Thoracic aorta (tissue), 2 donors: ENCODE data around the gene PLAAT3. TPM values are rescaled to one million over a fixed set of nuclear protein-coding genes. Genes with fewer than 3 reads are reported as not detected.
A peak's percentile ranks its signal among the peaks of the same experiment; 100 is the strongest.
"Not testable (repeated sequence)": the region's sequence is repeated elsewhere in the genome, so short reads cannot be mapped to it uniquely, and the experiment has no call there.

ENCODE experiments used
- ATAC-seq: fragments of 150-250 bp; one replicate; pipeline ENCODE4 v1.8.0; 2017; ENCODE audit warnings: low read depth; ENCODE audit not compliant: insufficient number of reproducible peaks, low FRiP score
- DNase-seq: peaks from one replicate; pipeline ENCODE4 v3.0.0-alpha.2; 2020; ENCODE audit warnings: low spot score
- H3K27ac ChIP-seq, 2 donors: fragments of 200-600 bp; sonication (generic); 1 replicate in 1 of 2; 2 replicates in 1 of 2; pipeline ENCODE4 v1.5.1; 2016; ENCODE audit warnings: mild to moderate bottlenecking in 2 of 2, moderate library complexity in 2 of 2
- H3K27me3 ChIP-seq: fragments of 200-600 bp; sonication (generic); replicated peaks from 2 replicates; pipeline ENCODE4 v1.6.0; 2016; ENCODE audit warnings: mild to moderate bottlenecking; ENCODE audit not compliant: insufficient read depth
- H3K36me3 ChIP-seq: fragments of 200-600 bp; sonication (generic); one replicate; pipeline ENCODE4 v1.5.1; 2016
- H3K4me1 ChIP-seq, 2 donors: fragments of 200-600 bp; sonication (generic); 1 replicate in 1 of 2; 2 replicates in 1 of 2; pipeline versions ENCODE4 v1.5.1 to v1.6.0; 2016; ENCODE audit warnings: low read depth in 2 of 2, mild to moderate bottlenecking in 1 of 2; ENCODE audit not compliant: control insufficient read depth in 1 of 2
- H3K4me3 ChIP-seq: fragments of 200-600 bp; sonication (generic); 2 replicates; pipeline ENCODE4 v1.5.1; 2016; ENCODE audit warnings: mild to moderate bottlenecking
- H3K9me3 ChIP-seq: fragments of 200-600 bp; sonication (generic); 2 replicates; pipeline ENCODE4 v1.5.1; 2016
- CTCF ChIP-seq: fragments of 200-600 bp; sonication (generic); IDR thresholded peaks from one replicate; pipeline ENCODE4 v1.5.1; 2019; ENCODE audit warnings: antibody characterized with exemption
- total RNA-seq, 2 donors: library from RNA; depleted of rRNA; stranded (reverse); fragments of >200 nt; gene quantifications; one replicate each; pipeline versions ENCODE4 v1.1.0 to v1.2.3, GENCODE V29; 2016

PLAAT3 gene
- total RNA-seq, 2 donors from 2014 or later = 29.5 to 48.7 TPM

- Histone ChIP-seq H3K27ac (no peak overlapping the region), H3K27me3 (no peaks in the 10 kb centered on the region), H3K4me1 (peaks cover 19 to 40% of the 10 kb centered on the region in 2 donors), H3K4me3 (no peak overlapping the region), H3K36me3 (no peaks in the 10 kb centered on the region), H3K9me3 (no peaks in the 10 kb centered on the region)
- no peak for ATAC-seq
- no peak for TF ChIP-seq CTCF
- DNase-seq = no peak
Measured at GRCh38 chr11:63532799-63533475, 81.3 kb downstream of the PLAAT3 start.

GRCh38 chr11:63532117-63532516 lies 82.1 kb downstream of the PLAAT3 start:
- H3K4me1 ChIP-seq = peaks cover 15 to 32% of the 10 kb centered on the region in 2 donors
- H3K27me3 ChIP-seq = no peaks in the 10 kb centered on the region
- DNase-seq (no peak), ATAC-seq (no peak)
- TF ChIP-seq CTCF = no peak
- no peaks in the 10 kb centered on the region for H3K9me3 ChIP-seq
- H3K27ac ChIP-seq = peak overlapping the region; percentile 8 to 56
- H3K4me3 ChIP-seq = no peak overlapping the region
- no peaks in the 10 kb centered on the region for H3K36me3 ChIP-seq

GRCh38 chr11:63531074-63531792 lies 83.0 kb downstream of the PLAAT3 start:
- not testable (repeated sequence) for H3K4me3 ChIP-seq, DNase-seq, H3K36me3 ChIP-seq, H3K27me3 ChIP-seq, H3K9me3 ChIP-seq
- Histone ChIP-seq H3K27ac (peak overlapping the region; percentile 8 to 56), H3K4me1 (peaks cover 12 to 28% of the 10 kb centered on the region in 2 donors)
- ATAC-seq = peak; percentile 81

GRCh38 chr11:63530021-63530420 lies 84.2 kb downstream of the PLAAT3 start:
- Histone ChIP-seq H3K4me3 (no peak overlapping the region), H3K36me3 (no peaks in the 10 kb centered on the region), H3K27me3 (no peaks in the 10 kb centered on the region), H3K9me3 (no peaks in the 10 kb centered on the region), H3K27ac (no peak overlapping the region), H3K4me1 (peaks cover 11 to 16% of the 10 kb centered on the region in 2 donors)
- no peak for ATAC-seq
- TF ChIP-seq CTCF = no peak
- no peak for DNase-seq

- H3K9me3 ChIP-seq, H3K27ac ChIP-seq, H3K4me3 ChIP-seq, H3K27me3 ChIP-seq, ATAC-seq, H3K36me3 ChIP-seq, DNase-seq: not testable (repeated sequence)
- H3K4me1 ChIP-seq = peaks cover 11 to 15% of the 10 kb centered on the region in 2 donors
Measured at GRCh38 chr11:63529373-63529772, 84.9 kb downstream of the PLAAT3 start.

GRCh38 chr11:63528729-63529278 lies 85.4 kb downstream of the PLAAT3 start:
- H3K27me3 ChIP-seq, H3K27ac ChIP-seq, ATAC-seq, H3K36me3 ChIP-seq, H3K4me3 ChIP-seq, H3K9me3 ChIP-seq, DNase-seq: not testable (repeated sequence)
- peaks cover 11 to 15% of the 10 kb centered on the region in 2 donors for H3K4me1 ChIP-seq

- not testable (repeated sequence) for ATAC-seq
Measured at GRCh38 chr11:63528156-63528555, 86.1 kb downstream of the PLAAT3 start.

More at GRCh38 chr11:63528156-63528555, 86.1 kb downstream of the PLAAT3 start:
- H3K36me3 ChIP-seq, H3K27ac ChIP-seq, DNase-seq, H3K27me3 ChIP-seq, H3K9me3 ChIP-seq, H3K4me3 ChIP-seq: not testable (repeated sequence)
- peaks cover 11 to 15% of the 10 kb centered on the region in 2 donors for H3K4me1 ChIP-seq
